ENCODE data around the gene ATP6V0E2.
"Not testable (repeated sequence)": the region's sequence is repeated elsewhere in the genome, so short reads cannot be mapped to it uniquely, and the experiment has no call there.

Gene ATP6V0E2

GRCh38 chr7:149873074-149873969 lies at the start of gene ATP6V0E2:
Gene ATP6V0E2, plus strand, starts transcription at chr7:149873969. Its CDS starts 97 bp downstream, at chr7:149874066.
- DNase-seq = peak; percentile 88 to 89

DNA sequence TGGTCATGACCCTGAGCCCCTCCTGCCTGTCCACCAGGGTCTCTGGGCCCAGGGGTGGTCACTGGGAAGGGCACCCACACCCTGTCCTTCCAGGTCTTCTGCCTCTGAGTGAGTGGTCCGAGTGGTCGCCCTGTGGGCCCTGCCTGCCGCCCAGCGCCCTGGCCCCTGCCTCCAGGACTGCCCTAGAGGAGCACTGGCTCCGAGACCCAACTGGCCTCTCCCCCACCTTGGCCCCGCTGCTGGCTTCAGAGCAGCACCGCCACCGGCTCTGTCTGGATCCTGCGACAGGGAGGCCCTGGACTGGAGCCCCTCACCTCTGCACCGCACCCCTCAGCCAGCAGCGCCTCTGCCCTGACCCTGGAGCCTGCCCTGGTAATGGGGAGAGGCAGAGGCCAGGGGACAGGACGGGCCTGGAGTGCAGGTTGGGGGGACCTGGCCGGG lies 49.4 kb upstream of the ATP6V0E2 start:
- DNase-seq = no peak

GRCh38 chr7:149824748-149825566 lies 48.8 kb upstream of the ATP6V0E2 start:
- DNase-seq = no peak

DNA sequence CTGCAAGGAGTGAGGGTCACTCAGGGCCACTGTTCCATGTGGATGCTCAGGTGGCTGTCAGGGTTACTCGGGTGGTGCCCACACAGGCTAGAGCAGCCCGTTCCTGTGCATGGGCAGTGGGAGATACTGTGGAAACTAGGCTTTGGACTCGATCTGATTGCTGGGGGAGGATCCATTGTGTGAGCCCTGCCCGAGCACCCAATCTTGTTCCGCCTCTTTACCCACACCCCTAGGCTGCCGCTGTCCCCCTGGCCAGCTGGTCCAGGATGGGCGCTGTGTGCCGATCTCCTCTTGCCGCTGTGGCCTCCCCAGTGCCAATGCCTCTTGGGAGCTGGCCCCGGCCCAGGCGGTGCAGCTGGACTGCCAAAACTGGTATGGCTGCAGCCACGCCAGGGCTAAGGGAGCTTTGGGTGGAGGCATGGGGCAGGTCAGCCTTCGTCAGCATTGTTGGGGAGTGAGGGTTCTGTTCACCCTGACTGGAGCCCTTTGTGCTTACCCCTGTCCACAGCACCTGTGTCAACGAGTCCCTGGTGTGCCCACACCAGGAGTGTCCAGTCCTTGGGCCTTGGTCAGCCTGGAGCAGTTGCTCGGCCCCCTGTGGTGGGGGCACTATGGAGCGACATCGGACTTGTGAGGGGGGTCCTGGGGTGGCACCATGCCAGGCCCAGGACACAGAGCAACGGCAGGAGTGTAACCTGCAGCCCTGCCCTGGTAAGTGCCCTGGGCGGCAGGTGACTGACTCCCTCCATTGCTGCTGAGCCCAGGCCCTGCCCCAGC lies 48.0 kb upstream of the ATP6V0E2 start:
- no peak for DNase-seq

DNA sequence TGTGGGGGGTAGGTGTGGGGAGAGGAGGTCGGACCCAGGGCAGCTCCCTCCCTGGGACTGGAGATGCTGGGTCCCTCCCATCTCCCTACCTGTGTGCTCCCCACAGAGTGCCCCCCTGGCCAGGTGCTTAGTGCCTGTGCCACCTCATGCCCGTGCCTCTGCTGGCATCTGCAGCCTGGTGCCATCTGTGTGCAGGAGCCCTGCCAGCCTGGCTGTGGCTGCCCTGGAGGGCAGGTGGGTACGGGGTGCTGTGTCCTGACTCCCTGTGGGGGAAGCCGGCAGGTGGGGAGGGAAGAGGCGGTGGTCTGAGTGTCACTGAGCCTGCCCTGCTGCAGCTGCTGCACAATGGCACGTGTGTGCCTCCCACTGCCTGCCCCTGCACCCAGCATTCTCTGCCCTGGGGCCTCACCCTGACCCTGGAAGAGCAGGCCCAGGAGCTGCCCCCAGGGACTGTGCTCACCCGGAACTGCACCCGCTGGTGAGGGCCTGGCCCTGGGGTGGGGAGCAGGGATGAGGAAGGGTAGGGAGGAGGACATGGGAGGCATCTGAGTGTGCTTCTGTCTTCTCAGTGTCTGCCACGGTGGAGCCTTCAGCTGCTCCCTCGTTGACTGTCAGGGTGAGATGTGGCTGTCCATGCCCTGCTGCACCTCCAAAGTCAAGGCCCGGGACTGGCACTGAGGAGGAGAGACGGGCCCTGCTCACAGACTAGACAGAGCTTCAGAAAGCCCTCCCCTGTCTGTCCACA lies 47.3 kb upstream of the ATP6V0E2 start:
- DNase-seq = no peak

- DNase-seq = no peak
These were observed 46.4 kb upstream of the ATP6V0E2 start for GRCh38 chr7:149827089-149827981.

DNA sequence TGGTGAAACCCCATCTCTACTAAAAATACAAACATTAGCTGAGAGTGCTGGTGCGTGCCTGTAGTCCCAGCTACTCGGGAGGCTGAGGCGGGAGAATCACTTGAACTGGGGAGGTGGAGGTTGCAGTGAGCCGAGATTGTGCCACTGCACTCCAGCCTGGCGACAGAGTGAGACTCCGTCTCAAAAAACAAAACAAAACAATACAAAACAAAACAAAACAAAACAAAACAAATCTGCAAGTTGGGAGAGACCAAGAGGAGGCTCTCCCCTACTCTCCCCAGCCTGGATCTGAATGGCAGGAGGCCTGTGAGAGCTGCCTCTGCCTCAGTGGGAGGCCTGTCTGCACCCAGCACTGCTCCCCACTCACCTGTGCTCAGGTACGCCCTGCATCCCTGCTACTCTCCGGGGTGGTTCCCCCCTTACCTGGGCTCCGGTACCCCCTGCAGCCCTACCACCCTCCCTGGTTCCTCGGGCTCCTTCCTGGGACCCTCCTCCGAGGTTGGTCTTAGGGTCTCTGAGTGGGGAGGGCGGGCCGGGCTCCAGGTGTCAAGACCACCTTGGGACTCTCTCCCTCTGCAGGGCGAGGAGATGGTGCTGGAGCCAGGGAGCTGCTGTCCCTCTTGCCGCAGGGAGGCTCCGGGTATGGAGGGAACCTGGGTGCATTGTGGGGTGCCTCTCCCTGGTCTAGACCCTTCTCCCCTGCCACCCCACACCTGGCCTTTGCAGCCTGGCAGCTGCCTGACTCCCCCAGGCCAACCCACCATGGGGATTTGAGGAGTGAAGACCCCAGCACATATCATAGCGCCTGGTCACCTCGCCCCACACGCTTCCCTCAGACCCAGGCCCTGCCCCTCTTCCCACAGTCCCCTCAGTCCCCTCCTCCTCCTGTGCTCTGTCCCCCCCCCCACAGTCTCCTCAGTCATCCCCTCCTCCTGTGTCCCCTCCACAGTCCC lies 45.1 kb upstream of the ATP6V0E2 start:
- no peak for DNase-seq

DNA sequence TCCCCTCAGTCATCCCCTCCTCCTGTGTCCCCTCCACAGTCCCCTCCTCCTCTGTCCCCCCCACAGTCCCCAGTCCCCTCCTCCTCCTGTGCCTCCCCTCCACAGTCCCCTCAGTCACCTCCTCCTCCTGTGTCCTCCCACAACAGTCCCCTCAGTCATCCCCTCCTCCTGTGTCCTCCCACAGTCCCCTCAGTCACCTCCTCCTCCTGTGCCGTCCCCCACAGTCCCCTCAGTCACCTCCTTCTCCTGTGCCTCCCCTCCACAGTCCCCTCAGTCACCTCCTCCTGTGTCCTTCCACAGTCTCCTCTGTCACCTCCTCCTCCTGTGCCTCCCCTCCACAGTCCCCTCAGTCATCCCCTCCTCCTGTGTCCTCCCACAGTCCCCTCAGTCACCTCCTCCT lies 43.2 kb upstream of the ATP6V0E2 start:
- DNase-seq = not testable (repeated sequence)

DNA sequence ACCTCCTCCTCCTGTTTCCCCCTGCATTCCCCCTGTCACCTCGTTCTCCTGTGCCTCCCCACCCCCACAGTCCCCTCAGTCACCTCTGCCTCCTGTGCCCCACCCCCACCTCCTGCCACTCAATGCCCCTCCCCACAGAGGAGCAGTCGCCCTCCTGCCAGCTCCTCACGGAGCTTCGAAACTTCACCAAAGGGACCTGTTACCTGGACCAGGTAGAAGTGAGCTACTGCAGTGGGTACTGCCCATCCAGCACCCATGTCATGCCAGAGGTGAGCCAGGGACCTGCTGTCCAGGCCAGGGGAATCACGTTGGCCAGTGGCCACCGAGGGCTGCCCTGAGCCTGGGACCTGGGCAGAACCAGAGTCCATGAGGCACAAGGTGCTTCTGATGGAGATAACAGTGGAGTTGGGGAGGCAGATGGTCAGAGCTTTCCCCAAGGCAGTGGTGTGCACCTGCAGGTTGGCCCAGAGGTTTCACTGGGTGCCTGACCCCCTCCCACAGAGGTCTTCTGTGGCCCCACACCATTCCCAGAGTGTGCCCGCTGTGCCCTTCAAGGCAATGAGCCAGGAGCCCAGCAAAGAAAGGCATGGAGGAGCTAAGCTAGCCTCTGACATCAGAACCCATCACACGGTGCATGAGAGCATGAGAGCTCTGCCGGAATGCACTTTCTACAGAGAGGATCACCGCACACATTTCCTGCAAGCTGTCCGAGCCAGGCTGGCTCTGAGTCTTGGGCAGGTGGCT lies 42.6 kb upstream of the ATP6V0E2 start:
- DNase-seq = no peak

DNA sequence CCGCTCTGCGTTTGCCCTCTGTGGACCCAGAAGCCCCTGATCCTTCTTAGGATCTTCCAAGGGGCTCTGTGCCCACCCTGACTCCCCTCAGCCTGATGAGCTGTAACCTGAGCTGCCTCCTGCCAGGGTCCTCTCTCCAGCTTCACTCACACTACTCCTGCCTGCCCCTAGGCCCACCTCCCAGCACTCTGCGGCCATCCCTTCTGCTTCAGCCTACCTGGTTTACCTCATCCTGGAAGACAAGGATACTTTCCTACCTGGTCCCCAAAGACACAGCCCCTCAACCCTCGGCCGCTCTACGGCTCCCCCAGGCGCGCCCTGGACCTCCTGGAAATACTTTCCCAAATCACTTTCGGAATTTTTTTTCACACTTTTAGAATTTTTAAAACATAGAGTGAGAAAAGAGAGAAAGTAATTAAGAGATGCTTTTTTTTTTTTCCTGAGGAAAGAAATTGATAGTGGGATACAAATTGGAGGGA lies 42.0 kb upstream of the ATP6V0E2 start:
- DNase-seq = no peak

DNA sequence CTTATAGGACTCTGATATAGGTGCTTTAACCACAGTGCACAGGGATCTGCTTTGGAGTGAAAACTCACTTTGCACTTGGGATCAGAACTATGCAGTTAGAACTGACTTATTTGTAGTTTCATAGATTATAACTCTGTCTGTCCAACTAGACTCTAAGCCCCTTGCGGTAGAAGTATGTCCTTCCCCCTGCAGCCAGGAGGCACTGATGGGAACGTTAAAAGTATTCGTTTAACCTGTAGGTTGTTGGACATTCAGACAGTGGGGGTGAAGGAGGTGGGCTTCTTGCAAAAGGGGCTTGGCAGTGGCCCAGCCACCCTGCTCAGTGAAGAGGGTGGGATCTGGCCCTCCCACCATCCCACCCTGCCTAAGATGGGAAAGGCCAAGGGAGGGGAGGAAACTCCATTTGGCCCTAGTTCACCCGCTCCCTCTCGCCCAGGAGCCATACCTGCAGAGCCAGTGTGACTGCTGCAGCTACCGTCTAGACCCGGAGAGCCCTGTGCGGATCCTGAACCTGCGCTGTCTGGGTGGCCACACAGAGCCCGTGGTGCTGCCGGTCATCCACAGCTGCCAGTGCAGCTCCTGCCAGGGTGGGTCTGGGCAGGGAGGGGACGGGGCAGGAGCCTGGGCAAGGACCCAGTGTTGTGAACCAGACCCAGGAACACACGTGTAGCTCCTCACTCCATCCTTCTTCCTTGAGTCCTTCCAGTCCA lies 41.3 kb upstream of the ATP6V0E2 start:
- no peak for DNase-seq

GRCh38 chr7:149833495-149834130 lies 40.2 kb upstream of the ATP6V0E2 start:
- DNase-seq = no peak

DNA sequence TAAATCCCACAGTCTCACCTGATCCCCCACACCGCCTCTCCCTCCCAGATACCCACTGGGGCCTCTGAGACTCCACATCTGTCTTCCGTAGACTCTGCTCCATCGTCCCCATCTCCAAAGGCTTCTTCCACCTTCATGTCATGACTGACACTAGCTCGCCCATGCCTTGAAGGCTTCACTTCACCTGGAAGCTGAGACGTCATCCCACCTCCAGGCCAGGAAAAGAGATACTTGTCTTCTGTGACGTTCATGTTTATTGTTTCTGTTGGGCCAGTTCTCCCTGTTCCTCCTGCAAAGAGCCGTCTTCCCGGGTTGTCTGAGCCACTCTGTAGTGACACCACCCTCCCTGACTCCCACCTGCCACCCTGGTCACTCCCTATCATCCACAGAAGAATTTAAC lies 39.2 kb upstream of the ATP6V0E2 start:
- DNase-seq = no peak

GRCh38 chr7:149836434-149836833 lies 37.3 kb upstream of the ATP6V0E2 start:
- no peak for DNase-seq

DNA sequence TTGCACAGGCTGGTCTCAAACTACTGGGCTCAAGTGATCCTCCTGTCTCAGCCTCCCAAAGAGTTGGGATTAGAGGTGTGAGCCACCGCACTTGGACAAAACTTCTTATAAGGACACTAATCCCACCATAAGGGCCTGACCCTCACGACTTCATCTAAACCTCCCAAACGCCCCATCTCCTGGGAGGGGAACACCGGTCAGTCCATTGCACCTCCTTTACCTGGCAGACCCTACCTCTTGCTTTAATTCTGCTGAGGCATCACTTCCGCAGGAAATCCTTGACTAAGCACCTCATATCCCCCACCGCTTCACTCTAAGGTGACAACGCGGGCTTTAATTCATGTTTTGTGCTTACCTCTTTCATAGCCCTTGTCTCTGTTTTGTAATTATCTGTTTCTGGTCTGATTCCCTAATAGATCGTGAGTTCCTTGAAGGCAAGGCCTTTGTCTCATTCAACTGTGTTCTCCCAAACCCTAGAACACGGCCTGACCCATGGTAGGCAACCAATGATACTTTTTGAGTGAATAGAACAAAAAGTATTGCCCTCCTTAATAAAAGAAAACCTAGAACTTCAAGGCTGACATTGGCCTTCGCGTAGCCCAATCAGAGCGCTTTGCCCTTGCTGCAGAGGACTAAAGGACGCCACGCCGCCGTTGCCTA lies 36.1 kb upstream of the ATP6V0E2 start:
- DNase-seq = no peak

GRCh38 chr7:149838224-149838991 lies 35.4 kb upstream of the ATP6V0E2 start, which contains the start of gene ZNF862:
Gene ZNF862, plus strand, starts transcription at chr7:149838375. Its CDS starts 237 bp downstream, at chr7:149838612.
- peak; percentile 91 to 93 for DNase-seq

Measured in stimulated activated CD4-positive, alpha-beta T cell treated with anti-CD3 and anti-CD28 coated beads, Interleukin-2, amount 100 ng/mL, for 48 hours (primary cell).